SK-N-SH (cell line): ENCODE data around the gene TTN. TPM values are rescaled to one million over a fixed set of nuclear protein-coding genes. Genes with fewer than 3 reads are reported as not detected.

Experiments used
- CTCF ChIA-PET: fragments of 300-600, 350-600 bp; formaldehyde crosslinking; extraction: SDS; loops from one replicate; lab custom pipeline; 2021; lab: Yijun Ruan, JAX
- POLR2A ChIA-PET: fragments of 350-600 bp; sonication (Branson Sonifier 250); formaldehyde crosslinking; extraction: SDS; loops from one replicate; lab custom pipeline; 2020; ENCODE audit warnings: antibody characterized with exemption, inconsistent platforms; lab: Yijun Ruan, JAX
- DNase-seq: peaks from one replicate; pipeline ENCODE4 v3.0.0; 2012
- H2AFZ ChIP-seq: fragments of 200-600 bp; sonication (generic); 2 replicates; pipeline ENCODE4 v1.8.1; 2016; ENCODE audit warnings: antibody characterized with exemption, mild to moderate bottlenecking, low read depth
- H3F3A ChIP-seq: fragments of 200-600 bp; sonication (generic); replicated peaks from 2 replicates; pipeline ENCODE3; 2016; ENCODE audit warnings: antibody characterized with exemption, mild to moderate bottlenecking; ENCODE audit not compliant: insufficient read depth
- H3K27ac ChIP-seq, 2 experiments: fragments of 200-500 bp in 1 of 2; fragments of 200-600 bp in 1 of 2; sonication (Bioruptor generic) in 1 of 2; sonication (generic), shearing (Covaris generic) in 1 of 2; 2 replicates each; pipeline versions ENCODE4 v1.5.1 to v1.6.1; 2014 to 2016; ENCODE audit warnings: low read depth in 2 of 2, inconsistent platforms in 1 of 2, low read length in 1 of 2, mild to moderate bottlenecking in 1 of 2, mixed read lengths in 1 of 2
- H3K27me3 ChIP-seq: fragments of 200-600 bp; sonication (generic), shearing (Covaris generic); 2 replicates; pipeline ENCODE4 v1.6.1; 2016; ENCODE audit warnings: mixed run types; ENCODE audit not compliant: insufficient read depth
- H3K36me3 ChIP-seq, 2 experiments: fragments of 200-500 bp in 1 of 2; fragments of 200-600 bp in 1 of 2; sonication (Bioruptor generic) in 1 of 2; sonication (generic) in 1 of 2; replicated peaks in 1 of 2; 2 replicates each; pipeline versions ENCODE3 to v1.5.1; 2014 to 2016; ENCODE audit warnings: low read length in 1 of 2, mild to moderate bottlenecking in 1 of 2; ENCODE audit not compliant: insufficient read depth in 2 of 2, control insufficient read depth in 1 of 2
- H3K4me1 ChIP-seq, 2 experiments: fragments of 200-500 bp in 1 of 2; fragments of 200-600 bp in 1 of 2; sonication (Bioruptor generic) in 1 of 2; sonication (generic), shearing (Covaris generic) in 1 of 2; 2 replicates each; pipeline versions ENCODE4 v1.5.1 to v1.6.1; 2014 to 2016; ENCODE audit warnings: low read depth in 1 of 2, low read length in 1 of 2, mixed run types in 1 of 2; ENCODE audit not compliant: insufficient read depth in 2 of 2, control insufficient read depth in 1 of 2
- H3K4me2 ChIP-seq: fragments of 200-600 bp; sonication (generic), shearing (Covaris generic); 2 replicates; pipeline ENCODE4 v1.6.1; 2017; ENCODE audit warnings: mixed run types
- H3K4me3 ChIP-seq, 2 experiments: fragments of 200-500 bp in 1 of 2; fragments of 200-600 bp in 1 of 2; sonication (Bioruptor generic) in 1 of 2; sonication (generic), shearing (Covaris generic) in 1 of 2; 2 replicates each; pipeline versions ENCODE4 v1.5.1 to v1.8.1; 2014 to 2016; ENCODE audit warnings: low read depth in 2 of 2, inconsistent platforms in 1 of 2, low read length in 1 of 2, mild to moderate bottlenecking in 1 of 2, mixed read lengths in 1 of 2, moderate library complexity in 1 of 2
- H3K79me2 ChIP-seq: fragments of 200-600 bp; sonication (generic); 2 replicates; pipeline ENCODE4 v1.8.1; 2017; ENCODE audit warnings: mild to moderate bottlenecking; ENCODE audit not compliant: insufficient read depth
- H3K9ac ChIP-seq: fragments of 200-600 bp; sonication (generic); 2 replicates; pipeline ENCODE4 v1.6.1; 2017; ENCODE audit warnings: mixed run types
- H3K9me2 ChIP-seq: fragments of 200-600 bp; sonication (generic); 2 replicates; pipeline ENCODE4 v1.6.1; 2017; ENCODE audit warnings: mixed run types
- H3K9me3 ChIP-seq: fragments of 200-600 bp; sonication (generic); 2 replicates; pipeline ENCODE4 v1.6.1; 2017; ENCODE audit warnings: mixed run types, mild to moderate bottlenecking, moderate library complexity
- H4K20me1 ChIP-seq: fragments of 200-600 bp; sonication (generic); 2 replicates; pipeline ENCODE4 v1.6.1; 2017; ENCODE audit warnings: mild to moderate bottlenecking, mixed run types; ENCODE audit not compliant: insufficient read depth
- CHD2 ChIP-seq: fragments of 150-350 bp; IDR thresholded peaks from 2 replicates; pipeline ENCODE4 v1.6.1; 2018; ENCODE audit warnings: low read length; ENCODE audit not compliant: partially characterized antibody
- EP300 ChIP-seq, 2 experiments: IDR thresholded peaks; 2 replicates each; pipeline versions ENCODE4 v1.4.0 to v1.6.1; 2012; ENCODE audit warnings: borderline replicate concordance in 1 of 2, low read depth in 1 of 2, low read length in 1 of 2
- FOSL2 ChIP-seq: IDR thresholded peaks from 2 replicates; pipeline ENCODE4 v1.4.0; 2012; ENCODE audit warnings: low read depth, mild to moderate bottlenecking, moderate library complexity, borderline replicate concordance
- JUND ChIP-seq: IDR thresholded peaks from 2 replicates; pipeline ENCODE4 v1.4.0; 2012
- MXI1 ChIP-seq: IDR thresholded peaks from 2 replicates; pipeline ENCODE4 v1.6.1; 2012; ENCODE audit warnings: mild to moderate bottlenecking, low read depth, low read length, improper control_type of control experiment
- PBX3 ChIP-seq: IDR thresholded peaks from 2 replicates; pipeline ENCODE4; 2012
- POLR2AphosphoS5 ChIP-seq: IDR thresholded peaks from 2 replicates; pipeline ENCODE4 v1.6.1; 2012; ENCODE audit warnings: low read depth, low read length
- RCOR1 ChIP-seq: fragments of 150-350 bp; IDR thresholded peaks from 2 replicates; pipeline ENCODE4 v1.6.1; 2017; ENCODE audit warnings: antibody characterized with exemption, low read length
- RXRA ChIP-seq: IDR thresholded peaks from 2 replicates; pipeline ENCODE4 v1.4.0; 2012; ENCODE audit warnings: low read depth, mild to moderate bottlenecking, borderline replicate concordance
- SIN3A ChIP-seq: IDR thresholded peaks from 2 replicates; pipeline ENCODE4 v1.6.1; 2012; ENCODE audit warnings: low read depth, mild to moderate bottlenecking, low read length, moderate library complexity, borderline replicate concordance
- TCF12 ChIP-seq: IDR thresholded peaks from 2 replicates; pipeline ENCODE4 v1.4.0; 2012
- USF1 ChIP-seq: IDR thresholded peaks from 2 replicates; pipeline ENCODE4 v1.4.0; 2012; ENCODE audit warnings: low read depth, borderline replicate concordance
- USF2 ChIP-seq: fragments of 150-350 bp; IDR thresholded peaks from 2 replicates; pipeline ENCODE4 v1.6.1; 2017; ENCODE audit warnings: antibody characterized with exemption, low read length, low read depth, borderline replicate concordance
- WGBS: methylation state at CpG from one replicate; pipeline ENCODE4 v1.1.6; 2017; ENCODE audit warnings: low lambda C conversion rate; 5-methylcytosine and 5-hydroxymethylcytosine counted together
- polyA plus RNA-seq, 3 experiments: library from polyadenylated mRNA; depleted of rRNA; stranded (reverse); fragments of >200 nt; gene quantifications; 2 replicates each; pipeline ENCODE4 v1.2.3, GENCODE V29; 2012

The TTN gene
- polyA plus RNA-seq, 1 of the 3 experiments (the other 2 are of a cell fraction) = 0.08 TPM

GRCh38 chr2:178602901-178603300 lies 204.3 kb downstream of the TTN start (continued):
- no peak for TF ChIP-seq USF2
- TF ChIP-seq RCOR1 = no peak
- no peak for TF ChIP-seq JUND
- no peak for TF ChIP-seq FOSL2
- no peak for TF ChIP-seq PBX3

GRCh38 chr2:178592655-178593054 lies 214.6 kb downstream of the TTN start:
- DNase-seq = no peak
- H3K36me3 ChIP-seq = peaks cover 0 to 4% of the 10 kb centered on the region in 2 experiments
- 87% methylated on average over 6 of the region's 6 CpGs for WGBS

More at GRCh38 chr2:178592655-178593054, 214.6 kb downstream of the TTN start:
- no peaks in the 10 kb centered on the region for H3F3A ChIP-seq
- ChIA-PET CTCF (interaction anchor here (1.0 kb wide), 1 partner anchor 108 kb away, joined by 3 read pairs; no protein-coding TSS in a partner anchor), POLR2A (no interaction called here)
- no peaks in the 10 kb centered on the region for H3K9me2 ChIP-seq
- H3K79me2 ChIP-seq = no peaks in the 10 kb centered on the region
- H3K4me1 ChIP-seq = no peaks in the 10 kb centered on the region
- no peaks in the 10 kb centered on the region for H4K20me1 ChIP-seq
- H3K4me2 ChIP-seq = no peak overlapping the region
- no peak overlapping the region for H3K9ac ChIP-seq
- H3K9me3 ChIP-seq = no peaks in the 10 kb centered on the region
- H2AFZ ChIP-seq = no peak overlapping the region
- no peak overlapping the region for H3K4me3 ChIP-seq
- no peak overlapping the region for H3K27ac ChIP-seq
- no peaks in the 10 kb centered on the region for H3K27me3 ChIP-seq
- TF ChIP-seq USF1 (no peak), MXI1 (no peak), USF2 (no peak), CHD2 (no peak), POLR2AphosphoS5 (no peak), SIN3A (no peak), RXRA (no peak), EP300 (IDR thresholded peaks at IDR 0.05; ENCODE audit: borderline replicate concordance in 1 of 2, low read depth in 1 of 2, low read length in 1 of 2) (no peak), TCF12 (no peak)
